ENCODE data around the gene HES4.

HES4 gene

GRCh38 chr1:999725-1000356, at the start of gene HES4:
TSS of gene HES4 (minus strand) at chr1:1000097. CDS start at chr1:999973, 124 bp downstream.
- DNase-seq, result peak; percentile 89

- no peak for DNase-seq
Measured at GRCh38 chr1:1048765-1049164, 48.9 kb upstream of the HES4 start.

GRCh38 chr1:1047963-1048362, 48.1 kb upstream of the HES4 start:
- no peak for DNase-seq

- no peak for DNase-seq
Measured at GRCh38 chr1:1047407-1047806, 47.5 kb upstream of the HES4 start.

GRCh38 chr1:1046767-1047166, 46.9 kb upstream of the HES4 start:
- no peak for DNase-seq

GRCh38 chr1:1046243-1046642, 46.3 kb upstream of the HES4 start:
- no peak for DNase-seq

- DNase-seq, result no peak
Measured at GRCh38 chr1:1045129-1045528, 45.2 kb upstream of the HES4 start.

GRCh38 chr1:1044455-1045078, 44.7 kb upstream of the HES4 start:
- DNase-seq, result no peak

- no peak for DNase-seq
Measured at GRCh38 chr1:1043921-1044320, 44.0 kb upstream of the HES4 start.

- no peak for DNase-seq
Measured at GRCh38 chr1:1043411-1043810, 43.5 kb upstream of the HES4 start.

- no peak for DNase-seq
Measured at GRCh38 chr1:1042835-1043234, 42.9 kb upstream of the HES4 start.

- no peak for DNase-seq
Measured at GRCh38 chr1:1041873-1042272, 42.0 kb upstream of the HES4 start.

- no peak for DNase-seq
Measured at GRCh38 chr1:1041092-1041523, 41.2 kb upstream of the HES4 start.

- DNase-seq, result peak; percentile 48 to 57
Measured at GRCh38 chr1:1040004-1040991, 40.4 kb upstream of the HES4 start.

- DNase-seq, result peak in 1 of 2 donors; percentile 51
Measured at GRCh38 chr1:1039145-1039910, 39.4 kb upstream of the HES4 start.

- DNase-seq, result peak; percentile 68 to 82
Measured at GRCh38 chr1:1038694-1039093, 38.8 kb upstream of the HES4 start.

- DNase-seq, result no peak
Measured at GRCh38 chr1:1037366-1038327, 37.8 kb upstream of the HES4 start.

GRCh38 chr1:1035291-1035943, 35.5 kb upstream of the HES4 start:
- no peak for DNase-seq

- no peak for DNase-seq
Measured at GRCh38 chr1:1034439-1034781, 34.5 kb upstream of the HES4 start.

GRCh38 chr1:1033731-1034438, 34.0 kb upstream of the HES4 start:
- DNase-seq, result no peak

All from inflammatory macrophage treated with lipopolysaccharide for 1 hour (primary cell).